Stimulated activated CD8-positive, alpha-beta memory T cell treated with anti-CD3 and anti-CD28 coated beads, Interleukin-4, amount 100 ng/mL, for 4 hours (primary cell): ENCODE data around the gene RMND1.
"Not testable (repeated sequence)": the region's sequence is repeated elsewhere in the genome, so short reads cannot be mapped to it uniquely, and the experiment has no call there.

Source experiments
- DNase-seq, 2 donors: peaks; one replicate each; pipeline ENCODE4 v3.0.0-alpha.2; 2020; ENCODE audit warnings: low read depth in 2 of 2, low spot score in 1 of 2

RMND1 gene

DNA sequence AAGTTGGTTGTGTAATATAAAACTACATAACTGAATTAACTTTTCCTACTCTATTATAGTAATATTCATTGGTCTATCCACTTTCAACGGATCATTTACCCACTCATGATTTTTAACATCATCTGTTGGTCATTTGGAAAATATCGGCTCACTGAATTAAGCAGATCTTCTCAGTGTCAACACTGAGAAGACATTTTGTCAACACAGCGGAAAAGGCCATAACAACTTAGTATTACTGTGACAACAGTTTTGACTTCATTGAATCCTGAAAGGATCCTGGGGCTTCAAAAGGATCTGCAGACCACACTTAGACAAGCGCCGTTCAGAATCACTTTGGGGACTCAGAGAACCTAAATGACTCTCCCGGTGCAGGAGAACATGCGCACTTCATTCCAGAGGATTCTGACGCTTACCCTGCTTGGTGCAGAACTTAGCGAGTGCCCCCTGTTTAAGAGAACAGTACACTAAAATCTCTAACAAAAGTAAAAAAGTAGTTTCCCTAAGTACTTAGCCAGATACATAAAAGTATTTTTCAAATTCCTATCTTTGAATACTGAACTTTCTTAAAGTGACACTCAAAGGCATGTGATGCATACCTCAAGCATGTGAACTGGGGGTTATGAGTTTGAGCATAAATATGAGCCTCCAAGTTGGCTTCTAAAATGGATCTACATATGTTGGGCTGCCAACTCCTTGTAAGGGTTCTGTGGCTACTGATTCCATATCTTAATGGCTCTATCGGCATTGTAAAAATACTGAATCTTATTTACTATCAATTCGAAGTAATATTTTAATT is 64.6 kb downstream of the RMND1 start:
- no peak for DNase-seq

DNA sequence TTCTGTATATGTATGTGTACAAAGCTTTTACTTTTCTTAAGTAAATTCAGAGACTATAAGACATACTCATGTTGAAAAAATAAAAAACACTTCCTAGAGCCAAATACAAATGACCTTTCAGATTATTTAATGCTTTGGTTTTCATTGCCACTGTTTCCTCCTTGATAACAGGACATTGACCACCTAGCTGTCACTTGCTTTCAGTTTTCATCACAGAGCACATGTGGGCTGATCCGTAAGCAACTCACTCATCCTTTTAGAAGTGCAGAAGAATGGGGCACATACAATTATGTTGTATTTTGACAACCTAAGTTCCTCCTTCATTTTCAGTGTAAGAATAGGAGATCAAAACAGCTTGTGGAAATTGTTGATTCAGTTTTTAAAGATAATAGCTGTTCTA is 66.7 kb downstream of the RMND1 start:
- DNase-seq = no peak

DNA sequence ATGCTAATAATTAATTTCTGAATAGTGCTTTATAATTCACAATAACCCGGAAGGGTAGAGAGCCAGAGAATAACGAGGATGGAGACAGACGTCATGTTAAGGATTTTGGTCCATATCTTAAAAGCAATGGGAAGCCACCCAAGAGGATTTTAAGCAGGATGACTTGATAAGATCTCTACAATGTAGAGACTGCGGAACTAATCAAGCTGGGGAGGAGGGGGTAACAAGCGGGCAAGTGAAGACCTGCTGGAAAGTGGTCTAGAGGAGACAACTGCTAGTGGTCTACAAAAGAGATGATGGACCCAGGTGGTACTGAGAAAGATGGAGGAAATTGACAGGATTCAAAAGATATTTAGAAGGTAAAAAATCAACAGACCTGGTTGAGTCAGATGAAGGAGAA is 67.8 kb downstream of the RMND1 start:
- no peak for DNase-seq

DNA sequence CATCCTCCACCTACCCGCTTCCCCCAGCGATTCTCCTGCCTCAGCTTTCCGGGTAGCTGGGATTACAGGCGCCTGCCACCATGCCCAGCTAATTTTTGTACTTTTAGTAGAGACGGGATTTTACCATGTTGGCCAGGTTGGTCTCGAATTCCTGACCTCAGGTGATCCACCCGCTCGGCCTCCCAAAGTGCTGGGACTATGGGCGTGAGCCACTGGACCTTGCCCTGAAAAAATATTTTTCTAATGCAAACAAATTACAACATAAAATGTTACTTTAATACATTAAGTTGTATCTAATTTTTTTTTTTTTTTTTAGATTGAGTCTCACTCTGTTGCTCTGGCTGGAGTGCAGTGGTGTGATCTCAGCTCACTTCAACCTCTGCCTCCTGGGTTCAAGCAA is 69.3 kb downstream of the RMND1 start:
- DNase-seq = not testable (repeated sequence)

DNA sequence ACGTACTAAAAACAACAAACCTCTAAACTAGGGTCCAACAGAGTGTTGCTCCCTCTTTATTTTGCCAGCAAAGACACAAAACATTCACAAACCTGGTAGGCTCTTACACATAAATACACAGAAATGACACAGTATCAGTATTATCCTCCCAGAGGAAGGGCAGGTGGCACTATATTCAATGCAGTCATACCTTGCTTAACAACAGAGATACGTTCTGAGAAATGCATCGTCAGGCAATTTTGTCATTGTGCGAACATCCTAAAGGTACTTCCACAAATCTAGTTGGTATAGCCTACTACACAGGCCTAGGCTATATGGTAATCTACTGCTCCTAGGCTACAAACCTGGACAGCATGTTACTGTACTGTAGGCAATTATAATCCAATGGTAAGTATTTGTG is 70.2 kb downstream of the RMND1 start:
- no peak for DNase-seq

DNA sequence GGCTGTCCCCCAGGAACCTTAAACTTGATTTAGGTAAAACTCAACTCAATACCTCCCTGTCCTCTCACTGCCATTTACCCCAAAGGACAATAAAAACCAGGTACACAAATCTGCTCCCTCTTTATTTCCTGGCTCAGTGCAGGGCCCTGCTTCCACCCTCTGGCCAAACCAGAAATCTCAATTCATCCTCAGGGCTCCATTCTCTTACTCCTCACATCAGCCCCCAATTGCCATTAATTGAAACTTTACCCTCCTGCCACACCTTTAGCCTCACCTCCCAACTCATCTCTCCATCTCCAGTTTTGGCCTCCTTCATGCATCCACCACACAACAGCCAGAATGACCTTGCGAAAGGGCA is 71.1 kb downstream of the RMND1 start:
- no peak for DNase-seq

DNA sequence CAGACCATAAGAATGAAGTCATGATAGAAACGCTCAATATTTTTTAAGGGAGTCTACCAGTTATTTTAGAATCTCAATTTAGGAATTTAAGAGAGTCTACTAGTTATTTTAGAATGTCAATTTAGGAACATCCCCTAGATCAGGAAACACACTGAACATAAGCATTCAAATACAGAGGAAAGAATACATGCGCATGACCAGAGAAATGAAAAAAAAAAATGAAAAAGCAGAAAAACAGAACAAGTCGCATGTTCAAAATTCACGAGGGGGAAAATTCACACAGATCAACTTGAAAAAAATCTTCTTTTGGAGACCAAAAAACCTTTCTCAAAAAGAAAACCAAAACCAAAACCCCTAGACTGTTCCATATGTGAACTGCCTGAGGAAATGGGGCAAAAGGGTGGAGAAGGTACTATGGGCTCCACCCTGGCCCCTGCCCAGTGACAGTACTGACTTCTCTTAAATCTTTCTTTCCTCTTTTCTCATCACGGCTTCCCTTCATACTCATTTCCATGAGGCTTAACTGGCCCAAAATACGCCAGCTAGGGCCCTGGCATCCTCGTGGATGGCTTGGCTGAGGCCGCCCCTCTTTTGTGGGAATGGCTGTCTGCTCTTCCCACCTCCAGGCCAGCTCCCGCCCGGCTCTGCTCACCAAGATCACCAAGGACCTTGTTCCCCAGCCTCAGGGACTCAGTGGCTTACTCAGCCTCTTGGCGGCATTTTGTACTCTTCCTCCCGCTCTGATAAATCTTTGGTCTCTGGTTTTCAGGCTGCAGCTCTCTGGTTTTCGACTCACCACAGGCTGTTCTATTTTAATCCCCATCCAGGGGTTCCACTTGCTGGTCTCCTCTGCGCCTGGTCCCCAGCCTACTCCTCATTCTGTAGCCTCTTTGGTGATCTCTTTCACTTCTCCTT is 71.7 kb downstream of the RMND1 start:
- no peak for DNase-seq

DNA sequence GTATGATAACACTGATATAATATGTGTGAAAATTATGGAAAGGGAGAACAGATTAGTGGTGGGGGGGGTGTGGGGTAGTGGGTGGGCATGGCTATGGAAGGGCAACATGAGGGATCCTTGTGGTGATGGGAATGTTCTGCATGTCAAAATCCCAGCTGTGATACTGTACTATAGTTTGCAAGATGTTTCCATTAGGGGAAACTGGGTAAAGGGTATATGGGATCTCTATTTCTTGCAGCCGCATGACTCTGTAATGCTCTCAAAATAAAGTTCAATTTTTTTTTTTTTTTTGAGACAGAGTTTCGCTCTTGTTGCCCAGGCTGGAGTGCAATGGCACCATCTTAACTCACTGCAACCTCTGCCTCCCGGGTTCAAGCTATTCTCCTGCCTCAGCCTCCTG is 74.8 kb downstream of the RMND1 start:
- no peak for DNase-seq

DNA sequence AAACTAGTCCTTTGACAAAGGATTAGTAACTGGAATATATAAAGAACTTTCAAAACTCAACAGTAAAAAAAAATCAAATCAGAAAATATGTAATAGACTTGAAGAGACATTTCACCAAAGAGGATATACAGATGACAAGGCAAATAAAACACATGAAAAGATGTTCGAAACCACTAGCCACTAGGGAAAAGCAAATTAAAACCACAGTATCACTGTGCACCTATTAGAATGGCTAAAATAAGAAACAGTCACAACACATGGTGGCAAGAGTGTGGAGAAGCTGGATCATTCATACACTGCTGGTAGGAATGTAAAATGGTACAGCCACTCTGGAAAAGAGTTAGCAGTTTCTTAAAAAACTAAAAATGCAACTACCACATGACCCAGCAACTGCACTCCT is 75.5 kb downstream of the RMND1 start:
- DNase-seq = no peak

DNA sequence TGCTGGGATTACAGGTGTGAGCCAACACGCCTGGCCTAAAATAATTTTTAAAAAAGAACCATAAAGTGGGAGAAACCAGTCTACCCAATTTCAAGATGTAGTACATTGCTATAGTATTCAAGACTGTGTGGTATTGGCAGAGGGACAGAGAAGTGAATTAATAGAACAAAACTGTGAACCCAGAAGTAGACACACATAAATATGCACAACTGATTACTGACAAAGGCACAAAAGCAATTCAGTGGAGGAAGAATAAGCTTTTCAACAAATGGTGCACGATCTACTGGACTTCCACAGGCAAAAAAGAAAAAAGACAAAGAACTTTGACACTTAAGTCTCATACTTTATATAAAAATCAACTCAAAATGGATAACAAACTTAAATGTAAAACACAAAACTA is 76.1 kb downstream of the RMND1 start:
- no peak for DNase-seq

DNA sequence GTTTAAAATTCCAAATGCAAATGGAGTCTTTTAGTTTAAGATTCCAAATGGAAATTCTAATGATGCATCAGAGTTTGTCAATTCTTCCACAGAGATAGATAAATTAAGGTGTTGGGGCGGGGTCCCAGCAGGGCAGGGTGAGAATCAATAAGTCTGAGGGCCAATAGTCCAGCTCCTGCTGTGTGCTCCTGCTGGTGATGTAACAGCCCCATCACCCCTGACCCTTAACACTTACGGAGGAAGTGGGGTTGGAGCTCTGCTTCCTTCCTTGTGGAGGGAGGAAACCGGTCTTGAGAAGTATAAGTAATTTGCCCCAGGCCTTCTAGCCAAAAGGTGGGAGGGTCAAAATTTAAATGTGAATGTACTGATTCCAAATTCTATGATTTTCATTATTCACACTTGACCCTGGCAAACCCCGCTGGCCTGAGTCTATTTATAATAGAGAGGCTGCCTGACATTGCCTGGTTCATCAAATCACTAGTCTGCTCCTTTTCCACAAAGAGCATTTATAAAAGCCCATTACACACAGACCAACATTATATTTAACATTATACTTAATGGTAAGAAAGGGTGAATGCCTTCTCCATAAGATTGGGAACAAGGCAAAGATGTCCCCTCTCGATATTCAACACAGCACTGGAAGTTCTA is 77.8 kb downstream of the RMND1 start:
- DNase-seq = no peak

DNA sequence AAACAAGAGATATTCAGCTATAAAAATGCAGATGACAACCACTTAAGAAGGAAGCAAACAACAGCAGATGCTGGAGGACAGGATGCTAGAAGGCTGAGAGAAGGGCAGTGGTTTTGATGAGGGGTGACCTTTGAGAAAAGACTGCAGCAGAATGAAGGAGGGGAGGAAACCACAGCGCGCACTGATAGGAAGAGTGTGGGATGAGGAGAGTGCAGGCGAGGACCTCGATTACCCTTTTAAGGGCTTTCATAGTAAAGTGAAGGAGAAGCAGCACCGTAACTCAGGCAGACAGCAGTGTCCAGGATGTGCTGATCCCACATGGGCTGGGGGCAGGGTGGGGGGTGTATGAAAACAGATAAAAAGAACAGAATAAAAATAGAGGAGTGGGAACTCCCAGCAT is 79.8 kb downstream of the RMND1 start:
- no peak for DNase-seq

DNA sequence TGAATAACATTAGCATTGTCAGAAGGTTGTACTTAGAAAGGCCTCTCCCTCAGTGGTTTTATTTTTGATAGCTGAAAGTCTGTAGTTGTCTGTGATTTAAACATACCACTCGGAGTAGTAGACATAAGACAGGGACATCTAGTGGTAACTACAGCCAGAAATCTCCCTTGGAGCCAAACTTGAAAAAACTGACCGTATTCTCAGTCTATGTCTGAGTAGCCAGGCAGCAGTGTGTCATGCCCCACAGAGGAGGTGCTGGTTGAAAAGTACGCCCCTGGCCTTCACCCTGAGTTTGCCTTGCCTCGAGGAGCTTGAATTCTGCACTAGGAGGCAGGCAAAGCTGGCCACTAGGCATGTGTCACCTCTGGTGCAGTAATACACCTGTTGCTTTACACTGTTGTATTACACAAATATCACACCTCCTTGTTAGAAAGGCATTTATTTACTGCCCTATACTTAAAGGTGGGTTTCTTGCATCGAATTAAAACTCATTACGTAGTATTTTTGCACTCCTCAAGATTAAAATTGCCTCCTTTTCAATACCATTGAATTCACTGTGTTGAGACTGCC is 81.3 kb downstream of the RMND1 start:
- DNase-seq = no peak

DNA sequence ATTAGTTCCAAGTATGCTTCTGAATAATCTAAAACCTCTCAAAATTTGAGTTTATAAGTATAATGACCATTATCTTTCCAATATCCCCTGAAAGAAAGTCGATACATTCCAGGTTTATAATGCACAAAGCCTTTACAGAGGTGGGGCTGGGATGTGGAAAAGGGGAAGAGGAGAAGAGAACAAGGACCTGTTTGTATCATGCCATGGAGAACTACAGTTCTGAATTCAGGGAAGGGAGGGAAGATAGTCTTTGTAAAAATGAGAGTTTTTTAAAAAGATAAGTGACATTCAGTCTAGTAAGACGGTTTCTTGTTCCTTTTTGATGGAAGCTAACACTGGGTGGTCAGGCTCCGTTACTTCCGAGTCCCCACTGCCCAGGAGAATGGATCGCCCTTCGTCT is 86.7 kb downstream of the RMND1 start:
- no peak for DNase-seq

DNA sequence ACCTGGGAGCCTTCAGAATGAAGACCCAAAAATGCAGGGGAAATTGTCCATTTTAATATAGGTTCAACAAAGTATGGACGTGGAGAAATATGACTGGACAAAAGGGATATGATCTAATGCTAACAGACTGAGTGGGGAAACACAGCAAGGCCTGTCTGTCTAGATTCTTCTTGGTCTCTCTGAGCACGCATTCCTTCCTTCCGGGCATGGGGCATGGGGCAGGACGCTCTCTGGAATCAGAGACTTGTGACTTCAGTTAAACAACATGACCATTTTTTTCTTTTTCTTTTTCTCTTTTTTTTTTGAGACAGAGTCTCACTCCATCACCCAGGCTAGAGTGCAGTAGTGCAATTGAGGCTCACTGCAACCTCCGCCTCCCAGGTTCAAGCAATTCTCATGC is 92.4 kb downstream of the RMND1 start:
- DNase-seq = no peak

DNA sequence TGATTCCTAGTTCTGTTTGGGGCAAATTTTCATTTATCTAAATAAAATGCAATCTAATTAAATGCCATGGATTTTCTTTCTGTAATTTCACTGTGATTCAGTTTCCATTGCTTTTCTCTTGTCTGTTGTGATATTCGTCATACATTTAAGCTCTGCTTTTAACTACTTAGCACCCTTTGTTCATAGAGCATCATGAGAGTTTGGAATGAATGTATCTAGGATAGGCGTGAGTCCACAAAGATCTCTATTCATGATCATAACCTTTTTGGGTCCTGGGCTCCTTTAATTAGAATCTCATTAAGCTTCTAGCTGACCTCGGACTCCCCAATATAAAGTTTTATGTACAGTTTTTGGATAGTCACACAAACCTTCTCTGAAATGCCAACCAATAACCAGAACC is 93.5 kb downstream of the RMND1 start:
- DNase-seq = no peak

DNA sequence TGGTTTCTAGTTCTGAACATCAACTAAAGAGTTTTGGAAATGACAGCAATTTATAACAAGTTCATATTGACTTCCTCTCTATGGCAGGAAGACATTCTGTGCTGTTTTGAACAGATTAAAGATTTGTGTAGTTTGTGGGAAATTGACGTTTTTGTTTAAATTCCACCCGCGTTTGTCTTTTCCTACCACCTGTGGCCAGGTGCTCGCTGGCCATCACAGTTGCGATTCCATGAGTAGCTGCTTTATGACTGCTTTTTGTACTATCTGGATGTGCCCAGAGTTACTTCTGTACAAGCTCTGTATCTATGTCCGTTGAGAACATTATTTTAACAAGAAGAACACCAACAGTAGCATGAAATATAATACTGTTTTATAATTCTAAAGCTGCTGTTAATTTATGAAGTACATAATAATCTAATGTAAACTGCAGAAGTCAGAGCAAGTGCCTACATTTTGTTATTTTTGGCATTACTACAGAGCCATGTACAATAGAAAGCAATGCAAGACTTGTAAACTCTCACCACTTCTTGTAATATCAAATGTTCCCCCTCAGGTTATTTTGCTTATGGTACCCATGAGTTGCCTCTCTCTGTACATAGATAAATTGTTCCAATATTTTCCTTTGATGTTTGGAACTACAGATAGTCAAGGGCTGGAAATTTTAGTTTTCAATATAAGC is 94.0 kb downstream of the RMND1 start:
- no peak for DNase-seq

DNA sequence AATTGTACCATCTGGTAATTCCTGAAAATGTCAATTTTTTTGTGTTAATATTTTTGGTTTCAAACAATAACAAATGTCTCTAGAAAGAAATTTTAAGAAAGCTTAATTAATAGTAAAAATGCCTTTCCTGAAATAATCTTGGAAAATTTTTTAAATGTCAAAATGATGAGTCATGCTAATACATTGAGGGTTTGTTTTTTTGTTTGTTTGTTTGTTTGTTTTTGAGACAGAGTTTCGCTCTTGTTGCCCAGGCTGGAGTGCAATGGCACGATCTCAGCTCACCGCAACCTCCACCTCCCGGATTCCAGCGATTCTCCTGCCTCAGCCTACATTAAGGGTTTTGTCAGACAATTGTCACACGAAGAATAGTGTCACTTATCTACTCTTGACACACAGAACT is 94.9 kb downstream of the RMND1 start:
- not testable (repeated sequence) for DNase-seq
